CD4-positive, alpha-beta T cell treated with Interleukin-4 for 4 hours (primary cell): ENCODE data around the gene ADAD2.

ENCODE experiments used
- DNase-seq: peaks from one replicate; pipeline ENCODE4 v3.0.0-alpha.2; 2020

Gene ADAD2

GRCh38 chr16:84226026-84226425 lies 35.1 kb downstream of the ADAD2 start:
- DNase-seq, result no peak

GRCh38 chr16:84227548-84227947 lies 36.6 kb downstream of the ADAD2 start:
- no peak for DNase-seq

GRCh38 chr16:84228256-84228838 lies 37.4 kb downstream of the ADAD2 start:
- no peak for DNase-seq

GRCh38 chr16:84229471-84229870 lies 38.5 kb downstream of the ADAD2 start:
- no peak for DNase-seq

GRCh38 chr16:84232060-84232459 lies 41.1 kb downstream of the ADAD2 start:
- DNase-seq, result no peak

- DNase-seq, result no peak
Measured at GRCh38 chr16:84232969-84233368, 42.0 kb downstream of the ADAD2 start.

GRCh38 chr16:84233748-84234147 lies 42.8 kb downstream of the ADAD2 start:
- no peak for DNase-seq

- DNase-seq, result no peak
Measured at GRCh38 chr16:84234321-84235241, 43.6 kb downstream of the ADAD2 start.

- no peak for DNase-seq
Measured at GRCh38 chr16:84236671-84237070, 45.7 kb downstream of the ADAD2 start.

GRCh38 chr16:84237994-84238750 lies 47.2 kb downstream of the ADAD2 start:
- no peak for DNase-seq

- DNase-seq, result no peak
Measured at GRCh38 chr16:84239141-84239769, 48.3 kb downstream of the ADAD2 start.

GRCh38 chr16:84239909-84240308 lies 49.0 kb downstream of the ADAD2 start, which contains the start of gene KCNG4:
Gene KCNG4 (minus strand): TSS chr16:84240012. CDS start chr16:84237485, 2,527 bp downstream.
- DNase-seq, result no peak

- no peak for DNase-seq
Measured at GRCh38 chr16:84240455-84240854, 49.5 kb downstream of the ADAD2 start.

GRCh38 chr16:84241778-84242177 lies 50.8 kb downstream of the ADAD2 start:
- no peak for DNase-seq

GRCh38 chr16:84242839-84243238 lies 51.9 kb downstream of the ADAD2 start:
- DNase-seq, result no peak

GRCh38 chr16:84243732-84244131 lies 52.8 kb downstream of the ADAD2 start:
- DNase-seq, result no peak

- no peak for DNase-seq
Measured at GRCh38 chr16:84244728-84245127, 53.8 kb downstream of the ADAD2 start.

- DNase-seq, result no peak
Measured at GRCh38 chr16:84245956-84246678, 55.2 kb downstream of the ADAD2 start.

- DNase-seq, result no peak
Measured at GRCh38 chr16:84246679-84247077, 55.7 kb downstream of the ADAD2 start.
